SK-N-SH (cell line): ENCODE data around the gene NOX5. TPM values are rescaled to one million over a fixed set of nuclear protein-coding genes. Genes with fewer than 3 reads are reported as not detected.

Source experiments
- CTCF ChIA-PET: fragments of 300-600, 350-600 bp; formaldehyde crosslinking; extraction: SDS; loops from one replicate; lab custom pipeline; 2021; lab: Yijun Ruan, JAX
- POLR2A ChIA-PET: fragments of 350-600 bp; sonication (Branson Sonifier 250); formaldehyde crosslinking; extraction: SDS; loops from one replicate; lab custom pipeline; 2020; ENCODE audit warnings: antibody characterized with exemption, inconsistent platforms; lab: Yijun Ruan, JAX
- DNase-seq: peaks from one replicate; pipeline ENCODE4 v3.0.0; 2012
- H2AFZ ChIP-seq: fragments of 200-600 bp; sonication (generic); 2 replicates; pipeline ENCODE4 v1.8.1; 2016; ENCODE audit warnings: antibody characterized with exemption, mild to moderate bottlenecking, low read depth
- H3F3A ChIP-seq: fragments of 200-600 bp; sonication (generic); replicated peaks from 2 replicates; pipeline ENCODE3; 2016; ENCODE audit warnings: antibody characterized with exemption, mild to moderate bottlenecking; ENCODE audit not compliant: insufficient read depth
- H3K27ac ChIP-seq, 2 experiments: fragments of 200-500 bp in 1 of 2; fragments of 200-600 bp in 1 of 2; sonication (Bioruptor generic) in 1 of 2; sonication (generic), shearing (Covaris generic) in 1 of 2; 2 replicates each; pipeline versions ENCODE4 v1.5.1 to v1.6.1; 2014 to 2016; ENCODE audit warnings: low read depth in 2 of 2, inconsistent platforms in 1 of 2, low read length in 1 of 2, mild to moderate bottlenecking in 1 of 2, mixed read lengths in 1 of 2
- H3K27me3 ChIP-seq: fragments of 200-600 bp; sonication (generic), shearing (Covaris generic); 2 replicates; pipeline ENCODE4 v1.6.1; 2016; ENCODE audit warnings: mixed run types; ENCODE audit not compliant: insufficient read depth
- H3K36me3 ChIP-seq, 2 experiments: fragments of 200-500 bp in 1 of 2; fragments of 200-600 bp in 1 of 2; sonication (Bioruptor generic) in 1 of 2; sonication (generic) in 1 of 2; replicated peaks in 1 of 2; 2 replicates each; pipeline versions ENCODE3 to v1.5.1; 2014 to 2016; ENCODE audit warnings: low read length in 1 of 2, mild to moderate bottlenecking in 1 of 2; ENCODE audit not compliant: insufficient read depth in 2 of 2, control insufficient read depth in 1 of 2
- H3K4me1 ChIP-seq, 2 experiments: fragments of 200-500 bp in 1 of 2; fragments of 200-600 bp in 1 of 2; sonication (Bioruptor generic) in 1 of 2; sonication (generic), shearing (Covaris generic) in 1 of 2; 2 replicates each; pipeline versions ENCODE4 v1.5.1 to v1.6.1; 2014 to 2016; ENCODE audit warnings: low read depth in 1 of 2, low read length in 1 of 2, mixed run types in 1 of 2; ENCODE audit not compliant: insufficient read depth in 2 of 2, control insufficient read depth in 1 of 2
- H3K4me2 ChIP-seq: fragments of 200-600 bp; sonication (generic), shearing (Covaris generic); 2 replicates; pipeline ENCODE4 v1.6.1; 2017; ENCODE audit warnings: mixed run types
- H3K4me3 ChIP-seq, 2 experiments: fragments of 200-500 bp in 1 of 2; fragments of 200-600 bp in 1 of 2; sonication (Bioruptor generic) in 1 of 2; sonication (generic), shearing (Covaris generic) in 1 of 2; 2 replicates each; pipeline versions ENCODE4 v1.5.1 to v1.8.1; 2014 to 2016; ENCODE audit warnings: low read depth in 2 of 2, inconsistent platforms in 1 of 2, low read length in 1 of 2, mild to moderate bottlenecking in 1 of 2, mixed read lengths in 1 of 2, moderate library complexity in 1 of 2
- H3K79me2 ChIP-seq: fragments of 200-600 bp; sonication (generic); 2 replicates; pipeline ENCODE4 v1.8.1; 2017; ENCODE audit warnings: mild to moderate bottlenecking; ENCODE audit not compliant: insufficient read depth
- H3K9ac ChIP-seq: fragments of 200-600 bp; sonication (generic); 2 replicates; pipeline ENCODE4 v1.6.1; 2017; ENCODE audit warnings: mixed run types
- H3K9me2 ChIP-seq: fragments of 200-600 bp; sonication (generic); 2 replicates; pipeline ENCODE4 v1.6.1; 2017; ENCODE audit warnings: mixed run types
- H3K9me3 ChIP-seq: fragments of 200-600 bp; sonication (generic); 2 replicates; pipeline ENCODE4 v1.6.1; 2017; ENCODE audit warnings: mixed run types, mild to moderate bottlenecking, moderate library complexity
- H4K20me1 ChIP-seq: fragments of 200-600 bp; sonication (generic); 2 replicates; pipeline ENCODE4 v1.6.1; 2017; ENCODE audit warnings: mild to moderate bottlenecking, mixed run types; ENCODE audit not compliant: insufficient read depth
- NFIC ChIP-seq: IDR thresholded peaks from 2 replicates; pipeline ENCODE4 v1.4.0; 2012; ENCODE audit warnings: borderline replicate concordance
- RFX5 ChIP-seq: IDR thresholded peaks from 2 replicates; pipeline ENCODE4 v1.6.1; 2012; ENCODE audit warnings: mild to moderate bottlenecking, improper control_type of control experiment, low read length
- SIN3A ChIP-seq: IDR thresholded peaks from 2 replicates; pipeline ENCODE4 v1.6.1; 2012; ENCODE audit warnings: low read depth, mild to moderate bottlenecking, low read length, moderate library complexity, borderline replicate concordance
- TAF1 ChIP-seq: IDR thresholded peaks from 2 replicates; pipeline ENCODE4 v1.6.1; 2012; ENCODE audit warnings: low read depth, mild to moderate bottlenecking, low read length, moderate library complexity, borderline replicate concordance
- polyA plus RNA-seq, 3 experiments: library from polyadenylated mRNA; depleted of rRNA; stranded (reverse); fragments of >200 nt; gene quantifications; 2 replicates each; pipeline ENCODE4 v1.2.3, GENCODE V29; 2012
- TF ChIP-seq, protein P1 (sequence below): fragments of 150-350 bp; IDR thresholded peaks from 2 replicates; pipeline ENCODE4 v1.6.1; 2017; ENCODE audit warnings: antibody characterized with exemption, low read length, low read depth, borderline replicate concordance
- TF ChIP-seq, protein P2 (sequence below): IDR thresholded peaks from 2 replicates; pipeline ENCODE4 v1.4.0; 2012; ENCODE audit warnings: low read depth, borderline replicate concordance
- TF ChIP-seq, protein P3 (sequence below): IDR thresholded peaks from 2 replicates; pipeline ENCODE4 v1.4.0; 2012; ENCODE audit warnings: low read depth
- TF ChIP-seq, protein P4 (sequence below): IDR thresholded peaks from 2 replicates; pipeline ENCODE4 v1.6.1; 2012; ENCODE audit warnings: mild to moderate bottlenecking, low read depth, low read length, moderate library complexity
- TF ChIP-seq, protein P5 (sequence below): fragments of 200-600 bp; sonication (generic); IDR thresholded peaks from 2 replicates; pipeline ENCODE4 v1.6.1; 2017; ENCODE audit warnings: antibody characterized with exemption, mild to moderate bottlenecking, moderate library complexity

NOX5 gene
- polyA plus RNA-seq, 1 of the 3 experiments (the other 2 are of a cell fraction): 0.05 TPM

DNA sequence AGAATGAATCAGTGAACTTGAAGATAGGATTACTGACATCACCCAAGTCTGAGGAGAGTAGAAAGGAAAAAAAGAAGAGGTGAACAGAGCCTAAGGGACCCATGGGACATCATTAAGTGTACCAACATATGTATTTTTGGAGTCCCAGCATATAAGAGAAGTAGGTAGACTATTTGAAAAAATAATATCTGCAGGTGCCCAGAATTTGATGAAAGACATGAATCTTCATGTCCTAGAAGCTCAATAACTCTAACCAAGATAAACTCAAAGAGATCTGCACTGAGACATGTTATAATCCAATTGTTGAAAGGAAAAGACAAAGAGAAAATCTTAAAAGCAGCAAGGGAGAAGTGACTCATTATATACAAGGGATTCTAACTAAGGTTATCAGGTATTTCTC is 45.2 kb upstream of the NOX5 start:
- no peak overlapping the region for H3K27ac ChIP-seq
- no peaks in the 10 kb centered on the region for H3K9me2 ChIP-seq

More for the DNA sequence above, 45.2 kb upstream of the NOX5 start:
- ChIA-PET CTCF (interaction anchor here (0.7 to 2.1 kb wide), 2 partner anchors 24 to 44 kb away, joined by 3 to 5 read pairs; no protein-coding TSS in a partner anchor), POLR2A (no interaction called here)
- H4K20me1 ChIP-seq: no peaks in the 10 kb centered on the region
- peaks cover 12% of the 10 kb centered on the region for H3K9me3 ChIP-seq
- no peak overlapping the region for H3K4me3 ChIP-seq
- H3F3A ChIP-seq: no peaks in the 10 kb centered on the region
- H3K36me3 ChIP-seq: no peaks in the 10 kb centered on the region
- H3K79me2 ChIP-seq: no peaks in the 10 kb centered on the region
- no peak overlapping the region for H3K4me2 ChIP-seq
- H2AFZ ChIP-seq: no peak overlapping the region
- H3K4me1 ChIP-seq: no peaks in the 10 kb centered on the region
- H3K9ac ChIP-seq: no peak overlapping the region
- TF ChIP-seq NFIC (no peak), SIN3A (no peak), TAF1 (no peak), RFX5 (no peak)
- TF ChIP-seq, protein P1, sequence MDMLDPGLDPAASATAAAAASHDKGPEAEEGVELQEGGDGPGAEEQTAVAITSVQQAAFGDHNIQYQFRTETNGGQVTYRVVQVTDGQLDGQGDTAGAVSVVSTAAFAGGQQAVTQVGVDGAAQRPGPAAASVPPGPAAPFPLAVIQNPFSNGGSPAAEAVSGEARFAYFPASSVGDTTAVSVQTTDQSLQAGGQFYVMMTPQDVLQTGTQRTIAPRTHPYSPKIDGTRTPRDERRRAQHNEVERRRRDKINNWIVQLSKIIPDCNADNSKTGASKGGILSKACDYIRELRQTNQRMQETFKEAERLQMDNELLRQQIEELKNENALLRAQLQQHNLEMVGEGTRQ: no peak
- TF ChIP-seq, protein P2, sequence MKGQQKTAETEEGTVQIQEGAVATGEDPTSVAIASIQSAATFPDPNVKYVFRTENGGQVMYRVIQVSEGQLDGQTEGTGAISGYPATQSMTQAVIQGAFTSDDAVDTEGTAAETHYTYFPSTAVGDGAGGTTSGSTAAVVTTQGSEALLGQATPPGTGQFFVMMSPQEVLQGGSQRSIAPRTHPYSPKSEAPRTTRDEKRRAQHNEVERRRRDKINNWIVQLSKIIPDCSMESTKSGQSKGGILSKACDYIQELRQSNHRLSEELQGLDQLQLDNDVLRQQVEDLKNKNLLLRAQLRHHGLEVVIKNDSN: no peak
- TF ChIP-seq, protein P3, sequence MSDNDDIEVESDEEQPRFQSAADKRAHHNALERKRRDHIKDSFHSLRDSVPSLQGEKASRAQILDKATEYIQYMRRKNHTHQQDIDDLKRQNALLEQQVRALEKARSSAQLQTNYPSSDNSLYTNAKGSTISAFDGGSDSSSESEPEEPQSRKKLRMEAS: no peak
- TF ChIP-seq, protein P4, sequence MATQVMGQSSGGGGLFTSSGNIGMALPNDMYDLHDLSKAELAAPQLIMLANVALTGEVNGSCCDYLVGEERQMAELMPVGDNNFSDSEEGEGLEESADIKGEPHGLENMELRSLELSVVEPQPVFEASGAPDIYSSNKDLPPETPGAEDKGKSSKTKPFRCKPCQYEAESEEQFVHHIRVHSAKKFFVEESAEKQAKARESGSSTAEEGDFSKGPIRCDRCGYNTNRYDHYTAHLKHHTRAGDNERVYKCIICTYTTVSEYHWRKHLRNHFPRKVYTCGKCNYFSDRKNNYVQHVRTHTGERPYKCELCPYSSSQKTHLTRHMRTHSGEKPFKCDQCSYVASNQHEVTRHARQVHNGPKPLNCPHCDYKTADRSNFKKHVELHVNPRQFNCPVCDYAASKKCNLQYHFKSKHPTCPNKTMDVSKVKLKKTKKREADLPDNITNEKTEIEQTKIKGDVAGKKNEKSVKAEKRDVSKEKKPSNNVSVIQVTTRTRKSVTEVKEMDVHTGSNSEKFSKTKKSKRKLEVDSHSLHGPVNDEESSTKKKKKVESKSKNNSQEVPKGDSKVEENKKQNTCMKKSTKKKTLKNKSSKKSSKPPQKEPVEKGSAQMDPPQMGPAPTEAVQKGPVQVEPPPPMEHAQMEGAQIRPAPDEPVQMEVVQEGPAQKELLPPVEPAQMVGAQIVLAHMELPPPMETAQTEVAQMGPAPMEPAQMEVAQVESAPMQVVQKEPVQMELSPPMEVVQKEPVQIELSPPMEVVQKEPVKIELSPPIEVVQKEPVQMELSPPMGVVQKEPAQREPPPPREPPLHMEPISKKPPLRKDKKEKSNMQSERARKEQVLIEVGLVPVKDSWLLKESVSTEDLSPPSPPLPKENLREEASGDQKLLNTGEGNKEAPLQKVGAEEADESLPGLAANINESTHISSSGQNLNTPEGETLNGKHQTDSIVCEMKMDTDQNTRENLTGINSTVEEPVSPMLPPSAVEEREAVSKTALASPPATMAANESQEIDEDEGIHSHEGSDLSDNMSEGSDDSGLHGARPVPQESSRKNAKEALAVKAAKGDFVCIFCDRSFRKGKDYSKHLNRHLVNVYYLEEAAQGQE: no peak
- TF ChIP-seq, protein P5, sequence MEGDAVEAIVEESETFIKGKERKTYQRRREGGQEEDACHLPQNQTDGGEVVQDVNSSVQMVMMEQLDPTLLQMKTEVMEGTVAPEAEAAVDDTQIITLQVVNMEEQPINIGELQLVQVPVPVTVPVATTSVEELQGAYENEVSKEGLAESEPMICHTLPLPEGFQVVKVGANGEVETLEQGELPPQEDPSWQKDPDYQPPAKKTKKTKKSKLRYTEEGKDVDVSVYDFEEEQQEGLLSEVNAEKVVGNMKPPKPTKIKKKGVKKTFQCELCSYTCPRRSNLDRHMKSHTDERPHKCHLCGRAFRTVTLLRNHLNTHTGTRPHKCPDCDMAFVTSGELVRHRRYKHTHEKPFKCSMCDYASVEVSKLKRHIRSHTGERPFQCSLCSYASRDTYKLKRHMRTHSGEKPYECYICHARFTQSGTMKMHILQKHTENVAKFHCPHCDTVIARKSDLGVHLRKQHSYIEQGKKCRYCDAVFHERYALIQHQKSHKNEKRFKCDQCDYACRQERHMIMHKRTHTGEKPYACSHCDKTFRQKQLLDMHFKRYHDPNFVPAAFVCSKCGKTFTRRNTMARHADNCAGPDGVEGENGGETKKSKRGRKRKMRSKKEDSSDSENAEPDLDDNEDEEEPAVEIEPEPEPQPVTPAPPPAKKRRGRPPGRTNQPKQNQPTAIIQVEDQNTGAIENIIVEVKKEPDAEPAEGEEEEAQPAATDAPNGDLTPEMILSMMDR: no peak
- DNase-seq: no peak
- no peaks in the 10 kb centered on the region for H3K27me3 ChIP-seq
